GM18507 (cell line): ENCODE results near the gene CST9.

ENCODE experiments used
- DNase-seq: peaks from one replicate; pipeline ENCODE4 v3.0.0; 2011; ENCODE audit warnings: low read depth; ENCODE audit not compliant: insufficient read length; ENCODE audit errors: extremely low spot score
- FAIRE-seq: peaks from 2 replicates; lab custom pipeline; 2011; peaks lifted over from hg19 to GRCh38; lab: Jason Lieb, UNC

Gene CST9

DNA sequence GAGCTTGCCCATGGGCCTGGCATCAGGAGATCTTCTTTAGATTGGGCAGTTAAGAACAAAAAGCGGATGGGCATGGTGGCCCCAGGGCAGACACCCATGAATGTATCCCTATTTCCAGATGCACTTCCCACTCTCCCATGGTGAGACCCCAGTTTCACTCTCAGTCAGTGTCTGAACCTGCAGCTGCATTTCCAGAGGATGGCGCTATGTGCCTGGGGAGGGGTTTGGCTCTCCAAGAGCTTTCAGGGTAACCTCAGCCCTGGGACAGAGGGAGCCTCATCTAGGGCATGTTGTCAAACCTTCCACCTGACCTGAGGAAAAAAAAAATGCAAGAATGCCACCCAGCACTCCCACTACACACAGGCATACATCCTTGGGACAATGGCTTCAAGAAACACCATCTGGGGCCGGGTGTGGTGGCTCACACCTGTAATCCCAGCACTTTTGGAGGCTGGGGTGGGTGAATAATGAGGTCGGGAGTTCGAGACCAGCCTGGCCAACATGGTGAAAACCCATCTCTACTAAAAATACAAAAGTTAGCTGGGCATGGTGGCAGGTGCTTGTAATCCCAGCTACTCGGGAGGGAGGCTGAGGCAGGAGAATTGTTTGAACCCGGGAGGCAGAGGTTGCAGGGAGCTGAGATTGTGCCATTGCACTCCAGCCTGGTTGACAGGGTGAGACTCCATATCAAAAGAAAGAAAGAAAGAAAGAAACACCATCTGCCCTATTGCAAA is 39.4 kb downstream of the CST9 start:
- no peak for DNase-seq
- no peak for FAIRE-seq

DNA sequence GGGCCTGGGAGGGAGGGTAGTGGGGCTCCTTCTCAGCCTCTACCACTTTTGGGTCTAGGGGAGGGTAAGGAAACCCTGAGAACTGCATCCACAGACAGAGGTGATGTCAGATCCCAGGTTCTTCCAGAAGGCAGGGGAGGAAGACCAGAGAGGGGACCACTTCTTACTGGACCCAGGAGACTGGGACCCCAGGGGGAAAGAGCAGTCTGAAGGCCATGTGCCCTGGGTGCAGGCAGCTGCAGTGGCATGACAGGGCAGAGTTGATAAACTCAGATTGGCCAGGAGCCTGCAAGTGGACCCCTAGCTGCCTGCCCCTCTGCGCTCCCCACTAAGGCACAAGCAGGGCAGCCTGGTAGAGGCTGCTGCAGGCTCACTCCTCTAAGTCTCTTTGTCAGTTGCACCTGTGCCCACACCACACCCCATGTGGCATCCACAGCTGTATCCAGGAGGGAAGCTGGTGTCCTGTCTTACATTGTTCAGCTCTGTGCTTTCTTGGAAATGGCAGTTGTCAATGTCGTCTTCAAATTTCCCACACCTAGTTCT is 40.1 kb downstream of the CST9 start:
- no peak for DNase-seq
- no peak for FAIRE-seq

DNA sequence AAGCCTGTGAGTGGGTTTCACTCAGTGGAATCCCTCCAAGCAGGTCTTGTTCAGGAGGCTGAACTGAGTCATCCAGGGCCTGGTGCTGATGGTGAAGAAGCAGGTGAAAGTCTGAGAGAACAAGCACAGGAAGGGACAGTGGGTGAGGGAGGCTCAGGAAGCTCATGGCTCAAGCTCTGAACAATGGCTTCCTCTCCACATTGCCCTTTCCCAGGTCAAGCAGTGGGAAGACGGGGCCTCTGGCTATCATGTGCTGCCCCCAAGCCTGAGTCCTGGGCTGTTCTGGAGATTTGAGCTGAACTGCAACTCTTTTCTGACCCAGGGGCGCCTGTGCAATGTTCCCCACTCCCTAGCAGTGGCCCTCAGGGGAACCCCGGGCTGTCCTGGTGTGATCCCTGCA is 40.8 kb downstream of the CST9 start:
- FAIRE-seq (no peak), DNase-seq (no peak)

DNA sequence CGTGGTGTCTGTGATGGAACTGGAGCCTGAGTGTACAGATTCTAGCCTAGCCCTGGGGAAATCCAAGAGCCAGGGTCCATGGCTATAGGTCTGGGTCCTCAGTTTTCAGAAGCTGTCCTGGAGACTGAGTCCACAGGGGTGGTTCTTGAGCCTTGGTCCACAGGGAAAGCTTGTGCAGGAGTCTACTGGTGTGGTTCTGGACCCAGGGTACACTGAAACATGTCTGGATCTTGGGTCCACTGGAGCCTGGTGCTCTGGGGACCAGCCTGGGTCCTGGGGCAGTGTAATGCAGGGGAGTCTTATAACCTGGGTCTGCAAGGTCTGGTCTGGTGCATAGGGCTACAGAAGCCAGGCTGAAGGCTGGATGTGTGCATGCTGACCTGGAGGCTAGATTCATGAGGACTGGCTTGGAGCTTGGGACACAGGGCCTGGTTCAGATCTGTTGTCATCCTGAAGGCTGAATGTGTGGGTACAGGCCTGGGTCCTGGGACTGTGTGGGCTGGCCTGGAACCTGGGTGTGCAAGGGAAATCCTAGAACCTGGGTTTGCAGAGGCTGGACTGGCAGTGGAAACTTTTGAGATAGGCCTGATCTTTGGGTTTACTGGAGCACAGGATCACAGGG is 42.9 kb downstream of the CST9 start:
- DNase-seq (no peak), FAIRE-seq (no peak)

DNA sequence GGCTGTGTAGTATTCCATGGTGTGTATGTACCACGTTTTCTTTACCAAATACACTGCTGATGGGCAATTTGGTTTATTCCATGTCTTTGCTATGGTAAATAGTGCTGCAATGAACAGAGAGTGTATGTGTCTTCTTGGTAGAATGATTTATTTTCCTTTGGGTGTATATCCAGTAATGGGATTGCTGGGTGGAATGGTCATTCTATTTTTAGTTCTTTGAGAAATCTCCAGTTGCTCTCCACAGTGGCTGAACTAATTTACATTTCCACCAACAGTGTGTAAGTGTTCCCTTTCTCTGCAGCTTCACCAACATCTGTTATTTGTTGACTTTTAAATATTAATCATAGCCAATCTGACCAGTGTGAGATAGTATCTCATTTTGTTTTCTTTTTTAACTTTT is 51.3 kb downstream of the CST9 start:
- no peak for DNase-seq
- FAIRE-seq: no peak
